ENCODE data around the gene KCNQ1.

- TF ChIP-seq CTCF (IDR thresholded peaks at IDR 0.05; ENCODE audit: extremely low read depth in 1 of 2, insufficient read depth in 1 of 2, low read depth in 1 of 2, low read length in 2 of 2), result no peak
- no peak for TF ChIP-seq MAX (IDR thresholded peaks at IDR 0.05; ENCODE audit: insufficient read depth, insufficient read length)
- TF ChIP-seq JUN (IDR thresholded peaks at IDR 0.05; ENCODE audit: borderline replicate concordance, insufficient read depth, insufficient read length, low read depth), result no peak
- TF ChIP-seq POLR2A (IDR thresholded peaks at IDR 0.05; ENCODE audit: low read depth, low read length), result no peak
- TF ChIP-seq POLR2AphosphoS5 (IDR thresholded peaks at IDR 0.05; ENCODE audit: insufficient read depth, low read depth, low read length), result no peak
- TF ChIP-seq FOS (IDR thresholded peaks at IDR 0.05; ENCODE audit: borderline replicate concordance, insufficient read depth, low read length), result no peak
These were observed 438.8 kb downstream of the KCNQ1 start for GRCh38 chr11:2883640-2883978.
